ENCODE measurements around the gene SLC22A7.

SLC22A7 gene

GRCh38 chr6:43277643-43278523 lies 20.2 kb upstream of the SLC22A7 start:
- TF ChIP-seq, protein P1, sequence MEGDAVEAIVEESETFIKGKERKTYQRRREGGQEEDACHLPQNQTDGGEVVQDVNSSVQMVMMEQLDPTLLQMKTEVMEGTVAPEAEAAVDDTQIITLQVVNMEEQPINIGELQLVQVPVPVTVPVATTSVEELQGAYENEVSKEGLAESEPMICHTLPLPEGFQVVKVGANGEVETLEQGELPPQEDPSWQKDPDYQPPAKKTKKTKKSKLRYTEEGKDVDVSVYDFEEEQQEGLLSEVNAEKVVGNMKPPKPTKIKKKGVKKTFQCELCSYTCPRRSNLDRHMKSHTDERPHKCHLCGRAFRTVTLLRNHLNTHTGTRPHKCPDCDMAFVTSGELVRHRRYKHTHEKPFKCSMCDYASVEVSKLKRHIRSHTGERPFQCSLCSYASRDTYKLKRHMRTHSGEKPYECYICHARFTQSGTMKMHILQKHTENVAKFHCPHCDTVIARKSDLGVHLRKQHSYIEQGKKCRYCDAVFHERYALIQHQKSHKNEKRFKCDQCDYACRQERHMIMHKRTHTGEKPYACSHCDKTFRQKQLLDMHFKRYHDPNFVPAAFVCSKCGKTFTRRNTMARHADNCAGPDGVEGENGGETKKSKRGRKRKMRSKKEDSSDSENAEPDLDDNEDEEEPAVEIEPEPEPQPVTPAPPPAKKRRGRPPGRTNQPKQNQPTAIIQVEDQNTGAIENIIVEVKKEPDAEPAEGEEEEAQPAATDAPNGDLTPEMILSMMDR (IDR thresholded peaks at IDR 0.05; ENCODE audit: low read depth, low read length), result no peak
- no peak for TF ChIP-seq EZH2phosphoT487 (IDR thresholded peaks at IDR 0.05; ENCODE audit: low read depth)
- no peak overlapping the region for H3K4me3 ChIP-seq (ENCODE audit: low read length)
- H3K9ac ChIP-seq (ENCODE audit: low read length), result no peak overlapping the region
- no peaks in the 10 kb centered on the region for H3K9me3 ChIP-seq (ENCODE audit: insufficient read depth, low read length)
- no peaks in the 10 kb centered on the region for H3K79me2 ChIP-seq (ENCODE audit: low read length)
- no peak overlapping the region for H3K4me2 ChIP-seq (ENCODE audit: low read length)
- H3K4me1 ChIP-seq (ENCODE audit: low read length), result peaks cover 9% of the 10 kb centered on the region
- H4K20me1 ChIP-seq (ENCODE audit: insufficient read depth, low read length), result no peaks in the 10 kb centered on the region
- no peaks in the 10 kb centered on the region for H3K36me3 ChIP-seq (replicated peaks; ENCODE audit: low read depth, low read length)
- H3K27me3 ChIP-seq (ENCODE audit: low read depth, low read length), result peaks cover 21% of the 10 kb centered on the region; the same call in 1 of the 2 replicates
- H3K27ac ChIP-seq (ENCODE audit: low read length), result no peak overlapping the region
- no peak overlapping the region for H2AFZ ChIP-seq (ENCODE audit: low read depth, low read length)

GRCh38 chr6:43278524-43279078 lies 19.5 kb upstream of the SLC22A7 start:
- Histone ChIP-seq H3K4me3 (ENCODE audit: low read length) (no peak overlapping the region), H3K79me2 (ENCODE audit: low read length) (no peaks in the 10 kb centered on the region), H3K27ac (ENCODE audit: low read length) (no peak overlapping the region), H3K9me3 (ENCODE audit: insufficient read depth, low read length) (no peaks in the 10 kb centered on the region), H3K36me3 (replicated peaks; ENCODE audit: low read depth, low read length) (no peaks in the 10 kb centered on the region), H3K4me2 (ENCODE audit: low read length) (no peak overlapping the region), H3K9ac (ENCODE audit: low read length) (no peak overlapping the region), H2AFZ (ENCODE audit: low read depth, low read length) (no peak overlapping the region), H3K4me1 (ENCODE audit: low read length) (peaks cover 9% of the 10 kb centered on the region), H3K27me3 (ENCODE audit: low read depth, low read length) (peaks cover 21% of the 10 kb centered on the region; the same call in 1 of the 2 replicates), H4K20me1 (ENCODE audit: insufficient read depth, low read length) (no peaks in the 10 kb centered on the region)
- no peak for TF ChIP-seq EZH2phosphoT487 (IDR thresholded peaks at IDR 0.05; ENCODE audit: low read depth)
- TF ChIP-seq, protein P1 (IDR thresholded peaks at IDR 0.05; ENCODE audit: low read depth, low read length), result no peak

DNA sequence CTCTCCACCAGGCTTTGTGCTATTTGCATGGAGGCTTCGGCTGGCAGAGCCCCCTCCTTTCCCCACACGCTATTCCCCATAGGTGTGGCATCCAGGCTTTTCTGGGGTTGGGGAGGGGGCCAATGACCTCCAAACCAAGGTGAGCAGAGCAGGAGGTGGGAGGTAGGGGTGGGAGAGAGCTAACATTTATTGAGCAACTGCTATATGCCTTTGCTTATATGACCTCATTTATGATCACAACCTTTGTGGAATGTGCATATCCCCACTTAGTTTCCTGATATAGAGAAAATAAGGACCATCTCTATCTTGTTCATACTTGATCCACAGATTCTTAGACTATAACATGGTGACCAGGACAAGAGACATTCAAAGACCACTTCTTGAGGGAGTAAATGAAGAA lies 17.8 kb upstream of the SLC22A7 start:
- peaks cover 21% of the 10 kb centered on the region; the same call in 1 of the 2 replicates for H3K27me3 ChIP-seq (ENCODE audit: low read depth, low read length)
- H3K79me2 ChIP-seq (ENCODE audit: low read length), result no peaks in the 10 kb centered on the region
- no peak overlapping the region for H3K27ac ChIP-seq (ENCODE audit: low read length)
- H3K4me3 ChIP-seq (ENCODE audit: low read length), result no peak overlapping the region
- H3K9ac ChIP-seq (ENCODE audit: low read length), result no peak overlapping the region
- H3K4me1 ChIP-seq (ENCODE audit: low read length), result peaks cover 9% of the 10 kb centered on the region
- H4K20me1 ChIP-seq (ENCODE audit: insufficient read depth, low read length), result no peaks in the 10 kb centered on the region
- H3K9me3 ChIP-seq (ENCODE audit: insufficient read depth, low read length), result no peaks in the 10 kb centered on the region
- TF ChIP-seq EZH2phosphoT487 (IDR thresholded peaks at IDR 0.05; ENCODE audit: low read depth), result no peak
- TF ChIP-seq, protein P1 (IDR thresholded peaks at IDR 0.05; ENCODE audit: low read depth, low read length), result no peak
- no peak overlapping the region for H3K4me2 ChIP-seq (ENCODE audit: low read length)
- no peaks in the 10 kb centered on the region for H3K36me3 ChIP-seq (replicated peaks; ENCODE audit: low read depth, low read length)
- H2AFZ ChIP-seq (ENCODE audit: low read depth, low read length), result no peak overlapping the region

GRCh38 chr6:43282060-43282459 lies 16.0 kb upstream of the SLC22A7 start:
- Histone ChIP-seq H3K27me3 (ENCODE audit: low read depth, low read length) (peaks cover 14% of the 10 kb centered on the region; the same call in 1 of the 2 replicates), H3K9me3 (ENCODE audit: insufficient read depth, low read length) (no peaks in the 10 kb centered on the region), H3K4me1 (ENCODE audit: low read length) (no peaks in the 10 kb centered on the region), H3K4me2 (ENCODE audit: low read length) (no peak overlapping the region), H2AFZ (ENCODE audit: low read depth, low read length) (0 out of 2 replicates have a peak overlapping the region, but pooled peaks have one; percentile 43), H3K27ac (ENCODE audit: low read length) (no peak overlapping the region), H3K9ac (ENCODE audit: low read length) (no peak overlapping the region), H4K20me1 (ENCODE audit: insufficient read depth, low read length) (no peaks in the 10 kb centered on the region), H3K36me3 (replicated peaks; ENCODE audit: low read depth, low read length) (no peaks in the 10 kb centered on the region), H3K4me3 (ENCODE audit: low read length) (no peak overlapping the region), H3K79me2 (ENCODE audit: low read length) (no peaks in the 10 kb centered on the region)
- TF ChIP-seq, protein P1 (IDR thresholded peaks at IDR 0.05; ENCODE audit: low read depth, low read length), result no peak
- no peak for TF ChIP-seq EZH2phosphoT487 (IDR thresholded peaks at IDR 0.05; ENCODE audit: low read depth)

Measured in OCI-LY3 (cell line).